H54 (cell line): ENCODE results near the gene CCDC34.
A peak's percentile ranks its signal among the peaks of the same experiment; 100 is the strongest.

Source experiments
- DNase-seq: peaks from one replicate; pipeline ENCODE4 v3.0.0; 2011; ENCODE audit warnings: low spot score, mixed read lengths; ENCODE audit not compliant: insufficient read length
- FAIRE-seq: peaks from 3 replicates; lab custom pipeline; 2011; peaks lifted over from hg19 to GRCh38; lab: Jason Lieb, UNC
- POLR2A ChIP-seq: IDR thresholded peaks from 2 replicates; pipeline ENCODE4 v1.6.1; 2011; ENCODE audit warnings: low read depth, mild to moderate bottlenecking, low read length

CCDC34 gene

GRCh38 chr11:27313157-27313821, 49.7 kb downstream of the CCDC34 start:
- FAIRE-seq: no peak
- DNase-seq: no peak
- no peak for TF ChIP-seq POLR2A

GRCh38 chr11:27312110-27312509, 50.9 kb downstream of the CCDC34 start:
- FAIRE-seq (no peak), DNase-seq (no peak)
- TF ChIP-seq POLR2A: no peak

GRCh38 chr11:27310707-27311106, 52.3 kb downstream of the CCDC34 start:
- TF ChIP-seq POLR2A: no peak
- no peak for DNase-seq
- no peak for FAIRE-seq

- no peak for TF ChIP-seq POLR2A
- DNase-seq (no peak), FAIRE-seq (no peak)
These were observed 52.8 kb downstream of the CCDC34 start for GRCh38 chr11:27310182-27310581.

- no peak for FAIRE-seq
- no peak for DNase-seq
- no peak for TF ChIP-seq POLR2A
These were observed 54.0 kb downstream of the CCDC34 start for GRCh38 chr11:27309046-27309445.

- DNase-seq: no peak
- no peak for FAIRE-seq
These were observed 55.8 kb downstream of the CCDC34 start for GRCh38 chr11:27307232-27307631.

GRCh38 chr11:27305751-27306150, 57.3 kb downstream of the CCDC34 start:
- no peak for TF ChIP-seq POLR2A
- no peak for DNase-seq
- FAIRE-seq: no peak

More at GRCh38 chr11:27307232-27307631, 55.8 kb downstream of the CCDC34 start:
- no peak for TF ChIP-seq POLR2A

GRCh38 chr11:27304514-27304913, 58.5 kb downstream of the CCDC34 start:
- DNase-seq: no peak
- no peak for TF ChIP-seq POLR2A
- FAIRE-seq: no peak

- no peak for TF ChIP-seq POLR2A
- no peak for DNase-seq
- no peak for FAIRE-seq
These were observed 59.1 kb downstream of the CCDC34 start for GRCh38 chr11:27303903-27304302.

GRCh38 chr11:27300974-27301373, 62.0 kb downstream of the CCDC34 start:
- DNase-seq (no peak), FAIRE-seq (no peak)

GRCh38 chr11:27297616-27298015, 65.4 kb downstream of the CCDC34 start:
- DNase-seq (no peak), FAIRE-seq (no peak)
- no peak for TF ChIP-seq POLR2A

More at GRCh38 chr11:27300974-27301373, 62.0 kb downstream of the CCDC34 start:
- no peak for TF ChIP-seq POLR2A

GRCh38 chr11:27296497-27296896, 66.5 kb downstream of the CCDC34 start:
- peak; percentile 45 for FAIRE-seq
- DNase-seq: no peak
- TF ChIP-seq POLR2A: no peak

- no peak for TF ChIP-seq POLR2A
- FAIRE-seq (no peak), DNase-seq (no peak)
These were observed 67.1 kb downstream of the CCDC34 start for GRCh38 chr11:27295928-27296327.

GRCh38 chr11:27294654-27295053, 68.4 kb downstream of the CCDC34 start:
- no peak for FAIRE-seq
- no peak for DNase-seq
- no peak for TF ChIP-seq POLR2A
